ENCODE results near the gene ATOH7. TPM values are rescaled to one million over a fixed set of nuclear protein-coding genes. Genes with fewer than 3 reads are reported as not detected.

The ATOH7 gene
- total RNA-seq, 1 donor = not detected

DNA sequence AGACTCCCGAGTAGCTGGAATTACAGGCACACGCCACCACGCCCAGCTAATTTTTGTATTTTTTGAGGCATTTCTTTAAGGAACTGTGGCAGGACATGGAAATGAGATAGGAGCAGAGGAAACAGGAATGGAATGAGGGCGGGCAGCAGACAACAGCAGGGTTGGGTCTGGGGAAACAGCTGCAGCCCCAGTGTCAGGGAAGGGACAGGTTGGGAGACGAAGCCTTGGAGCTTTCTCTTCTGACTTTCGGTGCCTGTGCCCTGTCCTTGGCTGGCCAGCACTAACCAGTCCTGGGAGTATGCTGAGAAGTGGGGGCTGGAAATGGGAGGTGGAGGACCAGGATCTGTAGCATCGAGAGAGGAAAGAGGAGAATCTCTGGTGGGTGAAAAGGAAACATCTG lies 47.4 kb downstream of the ATOH7 start:
- peak; percentile 19 for DNase-seq (ENCODE audit: insufficient read length, low spot score, missing footprints)
- H4K20me1 ChIP-seq (ENCODE audit: insufficient read depth, low read length) = no peaks in the 10 kb centered on the region
- no peak overlapping the region for H3K4me3 ChIP-seq (ENCODE audit: insufficient read depth, low read length)
- H3K27me3 ChIP-seq (ENCODE audit: insufficient read depth, low read length) = no peaks in the 10 kb centered on the region
- no peak overlapping the region for H3K4me2 ChIP-seq (ENCODE audit: insufficient read depth, low read length)
- H3K36me3 ChIP-seq (ENCODE audit: insufficient read depth, low read length) = peaks cover 18% of the 10 kb centered on the region
- no peaks in the 10 kb centered on the region for H3K4me1 ChIP-seq (ENCODE audit: insufficient read depth, low read length)
- no peak overlapping the region for H2AFZ ChIP-seq (ENCODE audit: low read length)
- H3K79me2 ChIP-seq (ENCODE audit: insufficient read depth, low read length) = peaks cover 3% of the 10 kb centered on the region
- H3K27ac ChIP-seq (ENCODE audit: low read depth, low read length) = no peak overlapping the region
- TF ChIP-seq, protein P1, sequence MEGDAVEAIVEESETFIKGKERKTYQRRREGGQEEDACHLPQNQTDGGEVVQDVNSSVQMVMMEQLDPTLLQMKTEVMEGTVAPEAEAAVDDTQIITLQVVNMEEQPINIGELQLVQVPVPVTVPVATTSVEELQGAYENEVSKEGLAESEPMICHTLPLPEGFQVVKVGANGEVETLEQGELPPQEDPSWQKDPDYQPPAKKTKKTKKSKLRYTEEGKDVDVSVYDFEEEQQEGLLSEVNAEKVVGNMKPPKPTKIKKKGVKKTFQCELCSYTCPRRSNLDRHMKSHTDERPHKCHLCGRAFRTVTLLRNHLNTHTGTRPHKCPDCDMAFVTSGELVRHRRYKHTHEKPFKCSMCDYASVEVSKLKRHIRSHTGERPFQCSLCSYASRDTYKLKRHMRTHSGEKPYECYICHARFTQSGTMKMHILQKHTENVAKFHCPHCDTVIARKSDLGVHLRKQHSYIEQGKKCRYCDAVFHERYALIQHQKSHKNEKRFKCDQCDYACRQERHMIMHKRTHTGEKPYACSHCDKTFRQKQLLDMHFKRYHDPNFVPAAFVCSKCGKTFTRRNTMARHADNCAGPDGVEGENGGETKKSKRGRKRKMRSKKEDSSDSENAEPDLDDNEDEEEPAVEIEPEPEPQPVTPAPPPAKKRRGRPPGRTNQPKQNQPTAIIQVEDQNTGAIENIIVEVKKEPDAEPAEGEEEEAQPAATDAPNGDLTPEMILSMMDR (IDR thresholded peaks at IDR 0.05; ENCODE audit: extremely low read depth, low read depth, low read length) = no peak
- H3K9me3 ChIP-seq (ENCODE audit: low read depth, low read length) = no peaks in the 10 kb centered on the region

Other genes with a start within 250 kb of the ATOH7 start
- gene HERC4, start 156.8 kb downstream of the ATOH7 start, total RNA-seq = 106 and 125 TPM in 2 replicates
- gene MYPN, start 122.6 kb downstream of the ATOH7 start, total RNA-seq = 1.5 and 1.8 TPM in 2 replicates
- 9.7 and 10.1 TPM in 2 replicates for gene HNRNPH3, start 100.0 kb upstream of the ATOH7 start, total RNA-seq
- 13.4 and 14.1 TPM in 2 replicates for gene PBLD, start 100.8 kb upstream of the ATOH7 start, total RNA-seq
- 35.5 and 36.8 TPM in 2 replicates for gene RUFY2, start 175.2 kb upstream of the ATOH7 start, total RNA-seq
- gene DNA2, start 239.9 kb upstream of the ATOH7 start, total RNA-seq = 5.4 and 6.5 TPM in 2 replicates

All from osteoblast (primary cell).